ENCODE data around the gene STIMATE.

Gene STIMATE

DNA sequence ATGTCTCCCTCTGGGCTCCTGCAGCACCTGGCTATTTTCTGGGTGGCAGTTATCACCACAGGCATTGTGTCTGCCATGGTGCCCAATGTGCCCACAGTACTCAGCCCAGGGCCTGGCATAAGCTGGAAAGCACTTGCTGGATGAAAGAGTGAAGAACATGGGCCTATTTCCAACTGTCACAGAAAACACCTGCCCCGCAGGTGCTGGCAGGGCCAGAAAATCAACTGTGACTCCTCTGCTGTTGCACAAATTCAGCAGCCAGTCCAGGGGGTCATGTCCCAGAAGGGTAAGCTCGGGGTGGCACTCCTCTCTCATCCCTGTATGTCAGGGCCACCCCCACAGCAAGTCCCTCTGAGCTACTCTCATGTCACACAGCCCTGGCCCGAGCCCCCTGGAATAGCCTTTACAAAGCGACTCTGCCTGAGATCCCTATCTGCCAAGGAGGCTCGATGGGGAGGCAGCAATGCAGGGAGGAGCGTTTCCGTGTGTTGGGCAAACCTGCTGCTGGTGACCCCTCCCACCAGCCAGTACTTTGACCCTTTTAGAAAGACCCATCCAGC is 85.8 kb downstream of the STIMATE start:
- no peak for DNase-seq

DNA sequence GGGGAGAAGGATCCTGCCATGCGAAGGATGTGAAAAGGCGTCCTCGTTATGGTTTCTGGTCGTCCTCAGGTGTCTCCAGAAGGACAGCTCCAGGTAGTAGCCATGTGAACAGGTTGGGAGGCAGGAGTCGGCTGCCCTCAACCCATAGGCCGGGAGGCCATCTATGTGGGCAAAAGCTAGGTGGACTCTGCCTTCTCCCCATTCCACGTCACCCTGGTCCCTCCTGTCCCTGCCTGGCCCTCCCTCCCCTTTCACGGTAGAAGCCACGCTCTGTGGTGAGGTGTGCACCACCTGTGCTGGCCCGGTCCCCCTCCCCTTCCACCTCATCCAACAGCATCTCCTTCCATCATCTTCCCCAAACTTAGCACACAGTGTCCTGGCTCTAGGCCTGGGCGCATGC is 86.4 kb downstream of the STIMATE start:
- no peak for DNase-seq

DNA sequence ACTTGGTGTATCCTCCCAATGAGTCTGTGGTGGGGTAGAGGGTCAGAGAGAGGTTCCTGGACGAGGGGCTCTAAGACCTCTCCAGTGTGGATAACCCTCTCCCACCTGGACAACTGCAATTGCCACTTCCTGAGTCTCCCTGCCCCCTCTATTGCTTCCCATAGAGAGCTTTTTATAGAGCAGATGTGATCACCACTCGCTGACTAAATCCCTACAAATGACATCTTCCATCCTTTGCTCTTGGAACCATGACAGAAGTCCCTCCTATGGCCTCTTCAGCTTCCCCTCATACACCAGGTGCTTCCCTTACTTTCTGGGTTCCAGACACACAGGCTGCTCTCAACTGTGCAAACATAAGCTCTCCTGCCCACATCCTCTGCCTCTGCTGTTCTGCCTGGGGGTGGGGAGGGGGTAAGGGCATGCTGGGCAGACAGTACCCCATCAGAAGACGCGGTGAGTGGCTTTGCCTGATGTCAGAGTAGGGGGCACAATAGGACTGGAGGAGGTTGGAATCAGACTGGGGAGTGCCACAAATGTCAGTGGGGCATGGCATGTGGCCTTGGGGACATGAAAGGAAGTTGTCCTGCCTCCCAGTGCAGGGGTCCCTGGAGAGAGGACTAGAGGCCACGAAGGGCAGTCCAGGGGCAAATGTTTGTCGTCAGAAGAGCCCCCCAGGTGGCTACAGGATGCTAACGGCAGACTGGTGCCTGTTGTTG is 87.5 kb downstream of the STIMATE start:
- DNase-seq, result no peak

DNA sequence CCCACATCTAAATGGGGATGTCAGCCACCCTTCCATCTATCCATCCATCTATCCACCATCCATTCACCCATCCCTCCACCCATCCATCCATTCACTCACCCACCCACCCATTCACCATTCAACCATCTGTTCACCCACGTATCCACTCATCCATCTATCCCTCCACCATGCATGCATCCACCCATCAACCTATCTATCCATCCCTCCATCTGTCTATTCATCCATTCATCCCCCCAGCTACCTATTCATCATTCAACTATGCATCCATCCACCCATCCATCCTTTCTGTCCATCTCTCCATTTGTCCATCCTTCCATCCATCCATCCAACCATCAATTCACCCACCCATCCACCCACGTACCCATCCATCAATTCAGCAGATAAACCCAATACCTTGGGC is 88.2 kb downstream of the STIMATE start:
- DNase-seq, result no peak

DNA sequence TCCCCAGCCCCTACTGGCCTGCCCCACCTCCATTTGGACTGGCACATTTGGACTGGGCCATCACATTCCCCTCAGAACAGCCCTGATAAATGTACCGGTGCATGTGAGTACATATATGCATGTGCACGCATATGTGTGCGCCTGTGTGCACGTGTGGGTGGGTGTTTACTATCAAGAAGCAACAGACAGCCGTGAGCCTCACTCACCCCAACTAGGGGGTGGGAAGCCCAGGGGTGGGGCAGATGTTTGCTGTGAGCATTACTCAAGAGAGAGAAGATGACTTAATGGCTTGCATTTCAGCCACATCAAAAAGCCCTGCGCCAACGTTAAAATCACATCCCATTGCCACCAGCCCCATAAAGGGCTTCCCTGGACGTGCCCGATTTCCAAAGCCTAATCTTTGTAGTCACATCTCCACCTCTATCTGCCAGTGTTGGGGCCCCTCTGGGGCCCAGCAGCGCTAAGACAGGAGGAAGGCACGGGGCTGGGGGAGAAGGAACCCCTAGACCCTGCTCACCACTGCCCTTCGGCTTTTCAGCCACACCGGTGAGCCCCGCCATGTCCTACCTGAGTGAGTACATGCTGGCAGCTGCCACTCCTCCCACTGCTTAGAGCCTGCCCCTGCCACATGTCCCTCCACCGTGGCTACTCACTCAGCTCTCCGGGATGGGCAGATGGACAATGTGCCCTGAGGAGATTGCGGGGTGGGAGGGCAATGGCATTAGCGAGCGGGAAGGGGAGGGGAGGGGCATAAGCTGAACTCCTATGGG is 91.9 kb downstream of the STIMATE start:
- DNase-seq, result no peak

DNA sequence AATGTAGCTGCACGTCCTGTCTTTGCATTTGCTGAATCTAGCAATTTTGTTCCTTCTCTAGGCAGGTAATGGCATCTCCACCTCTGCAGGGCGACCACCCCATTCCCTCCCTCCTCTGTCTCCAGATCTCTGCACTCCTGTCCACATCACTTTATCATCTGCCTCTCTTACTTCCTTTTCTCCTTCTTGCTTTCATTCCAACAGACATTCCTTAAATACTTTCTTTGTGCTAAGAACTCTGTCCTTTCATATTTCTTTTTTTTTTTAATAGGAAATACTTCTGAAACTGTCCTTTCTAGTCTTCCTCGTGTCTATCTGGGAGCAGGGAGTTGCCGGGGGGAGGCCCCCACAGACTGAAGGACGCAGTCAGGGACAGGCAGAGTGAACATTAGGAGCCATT is 95.5 kb downstream of the STIMATE start:
- DNase-seq, result peak; percentile 3

DNA sequence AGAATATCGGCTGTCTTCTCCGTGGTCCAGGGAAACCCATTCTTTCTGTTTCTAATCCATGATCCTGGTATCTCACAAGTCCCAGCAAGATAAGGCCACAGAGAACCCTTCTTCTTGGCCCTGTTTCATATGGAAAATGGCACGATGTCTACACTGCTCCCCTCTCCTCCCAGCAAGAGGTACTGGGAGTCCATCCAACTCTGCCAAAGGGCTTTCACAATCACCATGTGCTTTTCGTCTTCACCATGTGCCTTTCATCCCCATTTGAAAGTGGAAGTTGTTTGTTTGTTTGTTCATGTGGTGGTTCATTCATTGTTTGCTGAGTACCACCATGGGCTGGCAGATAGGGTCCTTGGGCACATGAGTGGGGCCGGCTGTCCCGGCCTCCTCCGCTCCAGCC is 97.3 kb downstream of the STIMATE start:
- no peak for DNase-seq

DNA sequence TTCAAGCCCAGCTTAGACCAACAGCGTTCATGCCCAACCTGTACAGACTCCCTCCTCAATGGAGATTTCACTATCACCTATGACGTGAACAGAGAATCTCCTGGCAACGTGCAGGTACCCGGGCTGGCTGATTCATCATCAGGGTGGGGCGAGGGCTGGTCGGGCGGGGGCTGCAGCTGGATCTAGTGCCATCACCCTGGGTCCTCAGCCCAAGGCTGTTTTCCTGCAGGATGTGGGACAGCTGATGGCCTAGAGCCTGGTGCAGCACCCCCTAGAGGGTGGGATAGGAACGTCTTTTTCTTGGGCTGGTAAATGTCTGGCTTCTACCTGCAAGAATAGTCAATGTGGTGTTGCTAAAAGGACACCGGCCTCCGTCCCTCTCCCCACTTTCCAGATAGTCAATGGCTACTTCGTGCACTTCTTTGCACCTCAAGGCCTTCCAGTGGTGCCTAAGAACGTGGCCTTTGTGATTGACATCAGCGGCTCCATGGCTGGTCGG is 98.3 kb downstream of the STIMATE start:
- no peak for DNase-seq

DNA sequence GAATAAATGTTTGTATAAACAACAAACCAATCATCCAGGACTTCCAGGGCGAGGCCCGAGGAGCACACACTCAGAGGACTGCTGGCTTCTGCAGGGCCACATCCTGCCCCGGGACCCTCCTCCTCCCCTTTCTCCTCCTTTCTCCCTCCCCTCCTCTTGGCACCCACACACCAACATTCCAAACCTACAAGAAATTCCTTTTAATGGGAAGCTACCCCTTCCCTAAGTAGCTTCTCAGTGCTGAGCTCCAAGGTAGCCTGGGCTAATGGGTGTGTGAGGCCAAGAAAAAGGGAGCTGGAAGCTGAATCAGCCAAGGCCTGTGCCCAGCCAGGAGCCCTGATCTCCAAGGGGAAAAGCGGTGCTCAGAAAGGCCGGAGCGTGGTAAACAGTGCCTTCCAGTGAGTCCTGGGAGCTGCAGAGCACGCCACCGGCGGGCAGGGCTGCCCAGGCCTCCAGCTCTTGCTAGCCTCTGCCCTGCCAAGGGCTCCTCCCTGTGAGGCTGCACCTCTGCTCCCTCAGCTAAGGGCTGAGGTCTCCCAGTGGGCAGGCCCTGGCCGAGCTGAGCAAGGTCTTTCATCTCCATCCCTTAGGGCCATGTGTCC is 98.9 kb downstream of the STIMATE start:
- DNase-seq, result peak; percentile 17

DNA sequence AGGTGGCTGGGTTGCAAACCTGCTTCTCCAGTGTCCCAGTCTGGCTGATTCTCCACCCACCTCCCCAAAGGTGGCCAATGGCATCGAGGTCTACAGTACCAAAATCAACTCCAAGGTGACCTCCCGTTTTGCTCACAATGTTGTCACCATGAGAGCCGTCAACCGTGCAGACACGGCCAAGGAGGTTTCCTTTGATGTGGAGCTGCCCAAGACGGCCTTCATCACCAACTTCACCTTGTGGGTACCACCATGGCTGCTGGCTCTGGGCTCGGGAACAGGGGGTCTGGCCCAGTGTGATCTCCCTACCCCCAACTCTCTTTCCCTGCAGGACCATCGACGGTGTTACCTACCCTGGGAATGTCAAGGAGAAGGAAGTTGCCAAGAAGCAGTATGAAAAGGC is 100.9 kb downstream of the STIMATE start:
- DNase-seq, result no peak

DNA sequence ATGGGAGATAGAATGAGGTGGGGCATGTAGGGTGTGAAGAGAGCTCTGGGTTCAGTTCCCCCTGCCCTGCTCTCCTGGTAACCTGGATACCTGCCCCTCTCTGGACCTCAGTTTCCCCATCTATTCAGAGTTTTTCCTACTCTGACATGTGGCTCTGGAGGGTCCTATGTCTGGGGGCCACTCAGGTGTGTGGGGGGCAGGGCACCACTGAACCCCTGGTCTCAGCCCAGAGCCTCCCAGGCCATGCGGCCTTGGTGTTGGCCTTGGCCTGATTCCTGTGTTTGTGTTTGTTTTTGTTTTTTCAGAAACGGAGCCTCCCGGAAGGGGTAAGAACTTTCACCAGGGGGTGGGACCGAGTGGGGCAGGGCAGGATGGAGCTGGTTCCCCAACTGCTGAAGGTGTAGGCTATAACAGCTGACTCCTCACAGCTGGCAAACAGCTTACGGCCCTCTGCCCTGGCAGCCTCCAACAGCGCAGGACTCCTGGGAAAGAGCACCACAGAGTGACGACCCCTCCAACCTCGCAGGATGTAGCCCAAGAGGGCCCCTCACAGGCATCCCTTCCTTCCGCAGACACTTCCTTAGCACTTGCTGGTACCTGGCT is 101.9 kb downstream of the STIMATE start:
- DNase-seq, result no peak

DNA sequence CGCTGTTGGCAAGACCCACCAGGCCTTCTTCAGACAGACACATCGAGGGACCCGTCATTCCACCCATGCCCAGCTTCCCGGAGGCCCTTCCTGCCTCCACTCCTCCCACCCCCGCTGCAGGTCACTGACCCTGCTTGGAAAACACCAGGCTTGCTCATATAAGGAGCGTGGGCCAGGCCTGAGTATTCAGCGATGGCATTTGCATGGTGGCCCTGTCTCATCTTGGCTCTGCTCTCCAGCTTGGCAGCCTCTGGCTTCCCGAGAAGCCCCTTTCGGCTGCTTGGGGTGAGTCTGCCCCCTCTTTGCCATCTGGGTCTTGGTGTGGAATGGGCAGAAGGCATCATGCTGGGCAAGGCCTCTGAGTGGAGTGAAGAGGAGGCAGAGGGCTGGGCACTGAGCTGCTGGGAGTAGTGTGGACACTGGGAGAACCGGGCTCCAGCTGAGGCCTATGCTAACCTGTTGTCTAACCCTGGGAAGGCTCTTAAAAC is 102.7 kb downstream of the STIMATE start, which contains the start of gene ITIH3:
TSS of gene ITIH3 (plus strand) at position 185 of the 488 bp plus-strand sequence. CDS start at position 193, 8 bp downstream.
- DNase-seq, result no peak

DNA sequence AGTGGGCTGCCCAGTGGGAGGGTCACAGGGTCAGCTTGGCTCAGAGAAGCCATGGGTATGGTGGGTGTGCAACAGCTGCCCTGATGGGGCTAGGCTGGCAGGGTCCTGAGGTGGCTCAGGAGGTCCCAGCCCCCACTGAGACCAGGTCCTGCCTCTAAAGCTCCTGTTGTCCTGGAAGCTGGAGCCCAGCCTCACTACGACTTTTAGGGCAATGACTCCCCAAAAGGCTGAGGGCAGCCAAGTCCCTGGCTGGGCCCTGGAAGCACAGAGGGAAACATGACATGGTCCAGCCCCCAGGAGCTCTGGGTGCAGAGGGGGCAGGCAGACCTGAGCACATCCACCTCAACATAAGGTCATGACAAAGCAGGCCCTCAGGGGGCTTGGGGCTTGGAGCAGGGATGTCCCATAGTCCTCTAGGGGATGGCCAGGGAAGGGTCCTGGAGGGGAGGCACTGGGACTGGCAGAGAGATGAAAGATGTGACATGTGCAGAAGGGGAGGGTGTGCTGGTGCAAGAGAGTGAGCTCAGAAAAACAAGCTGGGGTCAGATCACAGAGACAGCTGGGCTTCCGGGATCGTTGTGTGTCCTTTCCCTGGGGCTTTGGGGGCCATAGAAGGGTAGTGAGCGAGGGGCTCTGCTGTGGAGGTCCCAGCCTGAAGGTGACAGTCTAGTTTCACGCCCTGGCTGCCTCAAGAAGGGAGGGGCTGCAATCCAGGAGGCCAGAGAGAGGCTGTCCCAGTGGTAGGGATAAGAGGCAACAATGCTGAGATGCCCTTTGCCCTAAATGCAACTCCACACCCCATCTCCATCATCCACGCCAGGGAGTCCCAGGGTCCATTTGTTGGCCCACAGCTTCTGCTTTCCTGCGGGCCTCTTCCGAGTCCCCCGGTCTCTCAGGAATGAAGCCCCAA is 103.4 kb downstream of the STIMATE start:
- no peak for DNase-seq

DNA sequence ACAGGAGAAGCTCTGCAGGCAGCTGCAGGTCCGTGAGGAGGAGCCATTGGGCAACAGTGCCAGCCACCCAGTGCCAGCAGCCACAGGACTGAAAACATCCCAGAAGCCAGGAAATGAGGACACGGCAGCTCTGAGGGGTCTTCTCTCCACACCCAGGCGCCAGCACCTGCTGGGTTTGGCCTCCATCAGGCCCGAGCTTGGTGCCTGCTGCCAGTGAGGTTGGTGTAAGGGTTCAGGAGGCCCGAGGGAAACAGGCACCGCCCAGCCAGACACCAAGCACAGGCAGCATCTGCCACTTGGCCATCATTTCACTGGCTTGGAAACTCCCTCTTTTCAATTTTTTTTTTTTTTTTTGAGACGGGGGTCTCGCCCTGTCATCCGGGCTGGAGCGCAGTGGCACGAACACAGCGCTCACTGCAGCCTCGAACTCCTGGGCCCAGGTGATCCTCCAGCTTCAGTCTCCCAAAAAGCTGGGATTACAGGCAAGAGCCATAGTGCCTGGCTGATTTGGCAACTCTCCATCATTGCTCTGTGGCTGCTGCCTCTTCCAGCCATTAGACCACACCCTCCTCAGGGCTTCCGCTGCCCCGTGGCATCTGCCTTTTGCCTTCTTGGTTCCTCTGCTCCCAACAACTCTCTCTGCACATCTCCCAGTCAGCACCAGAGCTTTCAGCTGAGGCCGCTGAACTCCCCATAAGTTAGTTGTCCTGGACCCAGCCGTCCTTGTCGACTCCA is 104.2 kb downstream of the STIMATE start:
- DNase-seq, result no peak

DNA sequence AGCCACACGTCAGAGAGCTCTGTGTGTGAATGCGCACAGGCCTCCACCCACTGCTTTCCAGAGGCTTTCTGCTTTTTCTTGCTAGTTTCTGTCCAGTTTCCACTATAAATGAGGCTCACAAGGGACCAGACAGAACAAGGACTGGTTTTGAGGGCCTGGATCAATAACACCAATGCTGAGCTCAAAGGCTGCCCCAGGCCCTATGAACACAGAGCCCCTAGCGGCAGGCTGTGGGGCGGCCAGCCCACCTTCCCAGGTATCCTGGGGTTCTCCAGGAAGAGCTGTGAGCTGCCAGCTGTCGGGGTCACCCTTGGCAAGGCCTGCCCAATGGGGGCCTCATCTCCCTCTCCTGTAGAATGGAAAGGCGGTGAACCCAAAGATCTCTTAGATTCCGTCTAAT is 104.9 kb downstream of the STIMATE start:
- DNase-seq, result no peak

DNA sequence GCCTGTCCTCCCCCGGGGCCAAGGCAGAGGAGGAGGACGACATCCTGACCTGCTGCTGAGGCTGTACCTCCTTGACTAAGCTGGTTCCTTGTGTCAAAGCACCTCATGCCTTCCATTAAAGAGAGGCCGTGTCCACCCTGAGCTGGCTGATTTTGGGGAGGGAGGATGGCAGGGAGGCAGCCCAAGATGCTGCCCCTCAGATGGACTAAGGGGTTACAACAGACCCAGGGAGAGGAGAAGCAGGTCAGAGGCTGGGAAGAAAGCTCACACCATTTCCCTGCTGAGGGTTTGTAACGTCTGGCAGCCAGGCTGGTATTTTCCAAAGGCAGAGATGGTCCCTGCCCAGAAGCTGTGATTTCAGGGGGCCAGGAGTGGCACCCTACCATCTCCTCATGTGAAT is 105.4 kb downstream of the STIMATE start:
- no peak for DNase-seq

DNA sequence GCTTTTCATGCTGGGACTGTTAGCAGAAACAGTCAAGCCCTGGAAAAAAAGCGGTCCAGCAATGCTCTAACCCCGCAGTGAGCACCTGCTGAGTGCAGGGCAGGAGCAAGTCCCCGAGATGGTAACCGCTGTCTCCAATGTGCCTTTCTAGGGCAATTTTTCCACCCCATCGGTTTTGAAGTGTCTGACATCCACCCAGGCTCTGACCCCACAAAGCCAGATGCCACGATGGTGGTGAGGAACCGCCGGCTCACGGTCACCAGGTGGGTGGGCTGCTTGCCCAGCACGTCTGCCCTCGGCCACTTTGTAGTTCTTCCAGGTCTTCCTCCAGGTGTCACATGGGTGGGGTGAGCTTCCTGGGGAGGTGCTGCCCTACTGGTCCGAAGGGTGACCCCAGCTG is 106.0 kb downstream of the STIMATE start:
- no peak for DNase-seq

DNA sequence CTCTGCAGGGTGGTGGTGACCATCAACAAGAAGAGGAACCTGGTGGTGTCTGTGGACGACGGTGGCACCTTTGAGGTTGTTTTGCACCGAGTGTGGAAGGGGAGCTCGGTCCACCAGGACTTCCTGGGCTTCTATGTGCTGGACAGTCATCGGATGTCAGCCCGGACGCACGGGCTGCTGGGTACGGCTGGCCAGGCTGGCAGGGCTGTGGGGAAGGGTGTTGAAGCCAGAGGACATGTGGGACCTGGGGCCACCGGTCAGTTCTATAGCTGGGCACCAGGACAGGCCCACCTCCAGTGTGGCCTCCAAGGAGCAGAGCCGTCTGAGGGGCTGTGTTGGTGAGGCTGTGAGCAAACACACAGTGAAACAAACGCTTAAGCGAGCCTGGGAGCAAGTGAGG is 106.6 kb downstream of the STIMATE start:
- DNase-seq, result no peak

DNA sequence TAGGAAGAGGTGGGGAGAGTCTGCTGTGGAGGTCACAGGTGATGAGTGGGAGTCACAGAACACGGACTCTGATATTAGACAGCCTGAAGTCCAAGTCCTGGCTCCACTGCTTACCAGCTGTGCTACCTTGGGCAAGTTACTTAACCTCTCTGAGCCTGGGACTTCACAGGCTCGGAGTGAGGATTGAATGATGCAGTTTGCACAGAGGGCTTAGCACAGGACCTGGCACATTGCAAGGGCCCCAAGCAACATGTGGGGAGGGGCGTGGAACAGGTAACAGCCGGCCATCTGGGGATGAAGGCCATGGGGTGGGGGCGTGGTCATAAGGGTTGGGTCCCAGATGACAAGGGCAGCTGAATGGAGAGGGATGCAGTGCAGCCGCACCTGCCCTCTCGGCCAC is 107.0 kb downstream of the STIMATE start:
- DNase-seq, result no peak

DNA sequence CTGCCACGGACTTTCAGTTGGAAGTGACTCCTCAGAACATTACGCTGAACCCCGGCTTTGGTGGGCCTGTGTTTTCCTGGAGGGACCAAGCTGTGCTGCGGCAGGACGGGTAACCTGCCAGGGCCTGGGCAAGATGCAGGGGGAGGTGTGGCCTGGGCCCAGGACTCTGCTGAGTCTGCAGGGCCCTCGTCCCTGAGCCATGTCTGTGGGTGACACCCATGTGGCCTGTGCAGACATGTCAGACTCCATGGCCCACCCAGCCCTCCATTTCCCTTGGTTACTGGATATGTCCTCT is 107.7 kb downstream of the STIMATE start:
- DNase-seq, result no peak

Data from fibroblast of skin of right biceps (primary cell).